SK-N-SH treated with all-trans-retinoic acid at 6 μM for 48 hours (cell line): ENCODE data around the gene EYA4.

ENCODE experiments used
- ATAC-seq: fragments of 200-7000 bp; cut with Tn5 transposase; 3 replicates; pipeline ENCODE4 v1.9.1; 2020; ENCODE audit warnings: mild to moderate bottlenecking, moderate library complexity
- ARNTL ChIP-seq: fragments of 450-650 bp; formaldehyde crosslinking; IDR thresholded peaks from 2 replicates; pipeline ENCODE4 v1.5.0; 2020; ENCODE audit warnings: low read depth, mild to moderate bottlenecking, moderate library complexity, borderline replicate concordance
- BACH2 ChIP-seq: fragments of 250-450 bp; sonication (Bioruptor Pico); IDR thresholded peaks from 2 replicates; pipeline ENCODE4 v1.9.0; 2021; ENCODE audit warnings: mild to moderate bottlenecking, borderline replicate concordance
- CSDC2 ChIP-seq: fragments of 250-450 bp; sonication (Bioruptor Pico); IDR thresholded peaks from 2 replicates; pipeline ENCODE4 v1.5.0; 2020; ENCODE audit warnings: mild to moderate bottlenecking, moderate library complexity
- ESRRG ChIP-seq: fragments of 250-450 bp; sonication (Bioruptor Pico); IDR thresholded peaks from 2 replicates; pipeline ENCODE4 v1.6.1; 2021; ENCODE audit warnings: mild to moderate bottlenecking
- GLIS3 ChIP-seq: fragments of 250-450 bp; sonication (Bioruptor Pico); IDR thresholded peaks from 2 replicates; pipeline ENCODE4 v1.5.0; 2020; ENCODE audit warnings: mild to moderate bottlenecking, moderate library complexity
- ISL1 ChIP-seq: fragments of 250-450 bp; sonication (Bioruptor Pico); IDR thresholded peaks from 2 replicates; pipeline ENCODE4 v2.1.2; 2022; ENCODE audit warnings: mild to moderate bottlenecking, moderate library complexity
- OSR1 ChIP-seq: fragments of 250-450 bp; sonication (Bioruptor Pico); IDR thresholded peaks from 2 replicates; pipeline ENCODE4 v1.8.0; 2022; ENCODE audit warnings: moderate library complexity, mild to moderate bottlenecking, inconsistent platforms
- PPARA ChIP-seq: fragments of 250-450 bp; sonication (Bioruptor Pico); IDR thresholded peaks from 2 replicates; pipeline ENCODE4 v1.5.0; 2020; ENCODE audit warnings: mild to moderate bottlenecking, borderline replicate concordance
- RARB ChIP-seq: fragments of 250-450 bp; sonication (Bioruptor Pico); IDR thresholded peaks from 2 replicates; pipeline ENCODE4 v1.8.0; 2021; ENCODE audit warnings: mild to moderate bottlenecking, moderate library complexity
- SNAI2 ChIP-seq: fragments of 250-450 bp; sonication (Bioruptor Pico); IDR thresholded peaks from 2 replicates; pipeline ENCODE4 v1.5.0; 2020; ENCODE audit warnings: mild to moderate bottlenecking, moderate library complexity
- TCF4 ChIP-seq: fragments of 250-450 bp; sonication (Bioruptor Pico); IDR thresholded peaks from 2 replicates; pipeline ENCODE4 v1.8.0; 2021; ENCODE audit warnings: mild to moderate bottlenecking, moderate library complexity, borderline replicate concordance
- TOX ChIP-seq: fragments of 250-450 bp; sonication (Bioruptor Pico); IDR thresholded peaks from 2 replicates; pipeline ENCODE4 v1.8.0; 2021; ENCODE audit warnings: mild to moderate bottlenecking, moderate library complexity, borderline replicate concordance
- ZC3H10 ChIP-seq: fragments of 250-450 bp; sonication (Bioruptor Pico); IDR thresholded peaks from 2 replicates; pipeline ENCODE4 v1.5.1; 2021; ENCODE audit warnings: mild to moderate bottlenecking, moderate library complexity
- ZFP30 ChIP-seq: fragments of 450-650 bp; formaldehyde crosslinking; IDR thresholded peaks from 2 replicates; pipeline ENCODE4 v1.5.0; 2022; ENCODE audit warnings: mild to moderate bottlenecking, moderate library complexity
- ZNF565 ChIP-seq: fragments of 450-650 bp; formaldehyde crosslinking; conservative IDR thresholded peaks from 2 replicates; pipeline ENCODE4 v1.5.0; 2020; ENCODE audit warnings: low read depth, mild to moderate bottlenecking, moderate library complexity
- ZNF8 ChIP-seq: fragments of 450-650 bp; formaldehyde crosslinking; IDR thresholded peaks from 2 replicates; pipeline ENCODE4 v1.5.0; 2020; ENCODE audit warnings: mild to moderate bottlenecking, moderate library complexity
- TF ChIP-seq, protein P1 (sequence below): fragments of 250-450 bp; sonication (Bioruptor Pico); IDR thresholded peaks from 2 replicates; pipeline ENCODE4 v1.5.0; 2020; ENCODE audit warnings: mild to moderate bottlenecking, moderate library complexity
- TF ChIP-seq, protein P2 (sequence below): fragments of 250-450 bp; sonication (Bioruptor Pico); IDR thresholded peaks from 2 replicates; pipeline ENCODE4 v1.8.0; 2020; ENCODE audit warnings: mild to moderate bottlenecking, moderate library complexity, borderline replicate concordance
- TF ChIP-seq, protein P3 (sequence below): fragments of 250-450 bp; sonication (Bioruptor Pico); IDR thresholded peaks from 2 replicates; pipeline ENCODE4 v1.5.1; 2020; ENCODE audit warnings: low read depth, mild to moderate bottlenecking, moderate library complexity
- TF ChIP-seq, protein P4 (sequence below): fragments of 250-450 bp; sonication (Bioruptor Pico); IDR thresholded peaks from 2 replicates; pipeline ENCODE4 v1.8.0; 2021; ENCODE audit warnings: low read depth, mild to moderate bottlenecking, moderate library complexity, borderline replicate concordance
- TF ChIP-seq, protein P5 (sequence below): fragments of 250-450 bp; sonication (Bioruptor Pico); IDR thresholded peaks from 2 replicates; pipeline ENCODE4 v1.5.1; 2021; ENCODE audit warnings: mild to moderate bottlenecking, moderate library complexity

Gene EYA4

DNA sequence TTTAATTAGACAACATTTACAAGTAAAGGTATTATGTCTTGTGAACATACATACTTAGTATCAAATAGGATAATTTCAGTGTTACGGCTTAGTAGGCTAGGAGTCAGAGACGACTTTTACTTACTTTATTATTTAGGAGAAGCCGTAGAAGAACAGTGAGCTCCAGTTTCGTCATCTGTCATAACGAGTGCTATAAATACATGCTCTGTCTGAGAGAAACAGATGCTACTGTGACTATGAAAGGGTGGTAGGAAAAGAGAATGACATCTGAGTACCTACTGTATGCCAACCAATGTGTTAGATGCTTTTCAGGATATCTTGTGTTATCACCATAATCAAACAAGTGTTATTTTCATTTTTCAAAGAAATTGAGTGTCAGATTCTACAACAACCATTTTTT is 119.0 kb downstream of the EYA4 start (continued):
- TF ChIP-seq, protein P1, sequence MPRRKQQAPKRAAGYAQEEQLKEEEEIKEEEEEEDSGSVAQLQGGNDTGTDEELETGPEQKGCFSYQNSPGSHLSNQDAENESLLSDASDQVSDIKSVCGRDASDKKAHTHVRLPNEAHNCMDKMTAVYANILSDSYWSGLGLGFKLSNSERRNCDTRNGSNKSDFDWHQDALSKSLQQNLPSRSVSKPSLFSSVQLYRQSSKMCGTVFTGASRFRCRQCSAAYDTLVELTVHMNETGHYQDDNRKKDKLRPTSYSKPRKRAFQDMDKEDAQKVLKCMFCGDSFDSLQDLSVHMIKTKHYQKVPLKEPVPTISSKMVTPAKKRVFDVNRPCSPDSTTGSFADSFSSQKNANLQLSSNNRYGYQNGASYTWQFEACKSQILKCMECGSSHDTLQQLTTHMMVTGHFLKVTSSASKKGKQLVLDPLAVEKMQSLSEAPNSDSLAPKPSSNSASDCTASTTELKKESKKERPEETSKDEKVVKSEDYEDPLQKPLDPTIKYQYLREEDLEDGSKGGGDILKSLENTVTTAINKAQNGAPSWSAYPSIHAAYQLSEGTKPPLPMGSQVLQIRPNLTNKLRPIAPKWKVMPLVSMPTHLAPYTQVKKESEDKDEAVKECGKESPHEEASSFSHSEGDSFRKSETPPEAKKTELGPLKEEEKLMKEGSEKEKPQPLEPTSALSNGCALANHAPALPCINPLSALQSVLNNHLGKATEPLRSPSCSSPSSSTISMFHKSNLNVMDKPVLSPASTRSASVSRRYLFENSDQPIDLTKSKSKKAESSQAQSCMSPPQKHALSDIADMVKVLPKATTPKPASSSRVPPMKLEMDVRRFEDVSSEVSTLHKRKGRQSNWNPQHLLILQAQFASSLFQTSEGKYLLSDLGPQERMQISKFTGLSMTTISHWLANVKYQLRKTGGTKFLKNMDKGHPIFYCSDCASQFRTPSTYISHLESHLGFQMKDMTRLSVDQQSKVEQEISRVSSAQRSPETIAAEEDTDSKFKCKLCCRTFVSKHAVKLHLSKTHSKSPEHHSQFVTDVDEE (CRISPR knock-in tag): no peak
- no peak for TF ChIP-seq CSDC2
- TF ChIP-seq TCF4 (CRISPR knock-in tag): no peak
- no peak for TF ChIP-seq ESRRG (CRISPR knock-in tag)
- TF ChIP-seq ZFP30 (CRISPR knock-in tag): no peak
- no peak for TF ChIP-seq ARNTL (CRISPR knock-in tag)
- no peak for TF ChIP-seq SNAI2 (CRISPR knock-in tag)
- no peak for TF ChIP-seq ISL1
- no peak for TF ChIP-seq ZC3H10 (CRISPR knock-in tag)
- no peak for TF ChIP-seq BACH2 (CRISPR knock-in tag)
- no peak for TF ChIP-seq TOX (CRISPR knock-in tag)

DNA sequence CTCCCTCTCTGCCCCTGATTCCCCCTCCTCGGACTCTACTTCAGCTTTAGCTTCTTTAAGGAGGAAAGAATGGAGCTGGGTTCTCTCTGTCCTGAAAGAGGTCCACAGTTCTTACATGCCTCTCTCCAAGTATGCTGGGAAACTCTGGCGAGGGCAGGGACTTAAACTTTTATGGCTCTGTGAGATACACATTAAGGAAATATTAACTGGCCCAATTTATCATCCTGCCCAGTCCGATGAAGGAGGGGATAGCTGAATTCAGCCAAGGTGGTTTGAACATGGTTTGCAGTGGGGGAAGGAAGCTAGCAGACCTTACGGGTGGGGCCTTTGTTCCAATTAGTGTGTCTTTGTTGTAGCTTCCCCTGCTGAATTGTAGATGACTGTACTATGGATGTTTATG is 121.7 kb downstream of the EYA4 start:
- TF ChIP-seq, protein P2, sequence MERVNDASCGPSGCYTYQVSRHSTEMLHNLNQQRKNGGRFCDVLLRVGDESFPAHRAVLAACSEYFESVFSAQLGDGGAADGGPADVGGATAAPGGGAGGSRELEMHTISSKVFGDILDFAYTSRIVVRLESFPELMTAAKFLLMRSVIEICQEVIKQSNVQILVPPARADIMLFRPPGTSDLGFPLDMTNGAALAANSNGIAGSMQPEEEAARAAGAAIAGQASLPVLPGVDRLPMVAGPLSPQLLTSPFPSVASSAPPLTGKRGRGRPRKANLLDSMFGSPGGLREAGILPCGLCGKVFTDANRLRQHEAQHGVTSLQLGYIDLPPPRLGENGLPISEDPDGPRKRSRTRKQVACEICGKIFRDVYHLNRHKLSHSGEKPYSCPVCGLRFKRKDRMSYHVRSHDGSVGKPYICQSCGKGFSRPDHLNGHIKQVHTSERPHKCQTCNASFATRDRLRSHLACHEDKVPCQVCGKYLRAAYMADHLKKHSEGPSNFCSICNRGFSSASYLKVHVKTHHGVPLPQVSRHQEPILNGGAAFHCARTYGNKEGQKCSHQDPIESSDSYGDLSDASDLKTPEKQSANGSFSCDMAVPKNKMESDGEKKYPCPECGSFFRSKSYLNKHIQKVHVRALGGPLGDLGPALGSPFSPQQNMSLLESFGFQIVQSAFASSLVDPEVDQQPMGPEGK (CRISPR knock-in tag): no peak
- TF ChIP-seq SNAI2 (CRISPR knock-in tag): no peak
- no peak for TF ChIP-seq ZNF565
- TF ChIP-seq ISL1: no peak
- no peak for TF ChIP-seq ZNF8 (CRISPR knock-in tag)
- TF ChIP-seq, protein P3, sequence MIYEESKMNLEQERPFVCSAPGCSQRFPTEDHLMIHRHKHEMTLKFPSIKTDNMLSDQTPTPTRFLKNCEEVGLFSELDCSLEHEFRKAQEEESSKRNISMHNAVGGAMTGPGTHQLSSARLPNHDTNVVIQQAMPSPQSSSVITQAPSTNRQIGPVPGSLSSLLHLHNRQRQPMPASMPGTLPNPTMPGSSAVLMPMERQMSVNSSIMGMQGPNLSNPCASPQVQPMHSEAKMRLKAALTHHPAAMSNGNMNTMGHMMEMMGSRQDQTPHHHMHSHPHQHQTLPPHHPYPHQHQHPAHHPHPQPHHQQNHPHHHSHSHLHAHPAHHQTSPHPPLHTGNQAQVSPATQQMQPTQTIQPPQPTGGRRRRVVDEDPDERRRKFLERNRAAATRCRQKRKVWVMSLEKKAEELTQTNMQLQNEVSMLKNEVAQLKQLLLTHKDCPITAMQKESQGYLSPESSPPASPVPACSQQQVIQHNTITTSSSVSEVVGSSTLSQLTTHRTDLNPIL (CRISPR knock-in tag): no peak
- TF ChIP-seq TOX (CRISPR knock-in tag): no peak
- TF ChIP-seq GLIS3 (CRISPR knock-in tag): no peak
- TF ChIP-seq, protein P4, sequence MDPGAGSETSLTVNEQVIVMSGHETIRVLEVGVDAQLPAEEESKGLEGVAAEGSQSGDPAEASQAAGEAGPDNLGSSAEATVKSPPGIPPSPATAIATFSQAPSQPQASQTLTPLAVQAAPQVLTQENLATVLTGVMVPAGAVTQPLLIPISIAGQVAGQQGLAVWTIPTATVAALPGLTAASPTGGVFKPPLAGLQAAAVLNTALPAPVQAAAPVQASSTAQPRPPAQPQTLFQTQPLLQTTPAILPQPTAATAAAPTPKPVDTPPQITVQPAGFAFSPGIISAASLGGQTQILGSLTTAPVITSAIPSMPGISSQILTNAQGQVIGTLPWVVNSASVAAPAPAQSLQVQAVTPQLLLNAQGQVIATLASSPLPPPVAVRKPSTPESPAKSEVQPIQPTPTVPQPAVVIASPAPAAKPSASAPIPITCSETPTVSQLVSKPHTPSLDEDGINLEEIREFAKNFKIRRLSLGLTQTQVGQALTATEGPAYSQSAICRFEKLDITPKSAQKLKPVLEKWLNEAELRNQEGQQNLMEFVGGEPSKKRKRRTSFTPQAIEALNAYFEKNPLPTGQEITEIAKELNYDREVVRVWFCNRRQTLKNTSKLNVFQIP (CRISPR knock-in tag): no peak
- TF ChIP-seq RARB: no peak
- TF ChIP-seq BACH2 (CRISPR knock-in tag): no peak
- no peak for TF ChIP-seq ARNTL (CRISPR knock-in tag)
- TF ChIP-seq ESRRG (CRISPR knock-in tag): no peak
- no peak for ATAC-seq

DNA sequence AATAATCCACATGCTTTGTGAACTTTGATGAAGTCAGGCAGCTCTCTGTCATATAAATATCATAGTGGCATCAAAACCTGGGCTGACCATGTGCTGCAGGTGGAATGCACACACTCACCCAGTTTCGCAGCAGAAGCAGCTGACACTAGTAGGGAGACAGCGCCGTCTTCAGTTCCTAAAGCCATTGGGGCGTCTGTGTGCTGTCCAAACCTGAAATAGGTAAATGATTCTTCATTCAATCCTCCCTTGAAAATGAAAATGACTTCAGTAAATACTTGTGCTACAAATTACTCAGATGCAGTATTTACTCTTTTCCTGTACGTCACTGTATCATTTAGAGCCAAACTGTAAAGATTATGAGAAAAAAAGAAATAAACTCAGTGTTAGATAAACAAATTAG is 127.5 kb downstream of the EYA4 start:
- TF ChIP-seq ISL1 (no peak), ZNF565 (no peak), ZNF8 (CRISPR knock-in tag) (no peak), CSDC2 (no peak), BACH2 (CRISPR knock-in tag) (no peak), RARB (no peak), SNAI2 (CRISPR knock-in tag) (no peak), TCF4 (CRISPR knock-in tag) (no peak), GLIS3 (CRISPR knock-in tag) (no peak), OSR1 (CRISPR knock-in tag) (no peak), PPARA (CRISPR knock-in tag) (no peak)
- TF ChIP-seq, protein P5, sequence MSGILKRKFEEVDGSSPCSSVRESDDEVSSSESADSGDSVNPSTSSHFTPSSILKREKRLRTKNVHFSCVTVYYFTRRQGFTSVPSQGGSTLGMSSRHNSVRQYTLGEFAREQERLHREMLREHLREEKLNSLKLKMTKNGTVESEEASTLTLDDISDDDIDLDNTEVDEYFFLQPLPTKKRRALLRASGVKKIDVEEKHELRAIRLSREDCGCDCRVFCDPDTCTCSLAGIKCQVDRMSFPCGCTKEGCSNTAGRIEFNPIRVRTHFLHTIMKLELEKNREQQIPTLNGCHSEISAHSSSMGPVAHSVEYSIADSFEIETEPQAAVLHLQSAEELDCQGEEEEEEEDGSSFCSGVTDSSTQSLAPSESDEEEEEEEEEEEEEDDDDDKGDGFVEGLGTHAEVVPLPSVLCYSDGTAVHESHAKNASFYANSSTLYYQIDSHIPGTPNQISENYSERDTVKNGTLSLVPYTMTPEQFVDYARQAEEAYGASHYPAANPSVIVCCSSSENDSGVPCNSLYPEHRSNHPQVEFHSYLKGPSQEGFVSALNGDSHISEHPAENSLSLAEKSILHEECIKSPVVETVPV (CRISPR knock-in tag): no peak
- TF ChIP-seq, protein P3 (CRISPR knock-in tag): no peak
- TF ChIP-seq, protein P2 (CRISPR knock-in tag): no peak
- TF ChIP-seq, protein P1 (CRISPR knock-in tag): no peak
- TF ChIP-seq, all 23 proteins: peak for 0
- peak; percentile 53; the same call in 2 of the 3 replicates for ATAC-seq
